NCI-H82 (cell line): ENCODE results near the gene GEMIN4.

Experiments used
- DNase-seq: peaks from one replicate; lab custom pipeline; 2025; lab: John Stamatoyannopoulos, UW

The GEMIN4 gene

DNA sequence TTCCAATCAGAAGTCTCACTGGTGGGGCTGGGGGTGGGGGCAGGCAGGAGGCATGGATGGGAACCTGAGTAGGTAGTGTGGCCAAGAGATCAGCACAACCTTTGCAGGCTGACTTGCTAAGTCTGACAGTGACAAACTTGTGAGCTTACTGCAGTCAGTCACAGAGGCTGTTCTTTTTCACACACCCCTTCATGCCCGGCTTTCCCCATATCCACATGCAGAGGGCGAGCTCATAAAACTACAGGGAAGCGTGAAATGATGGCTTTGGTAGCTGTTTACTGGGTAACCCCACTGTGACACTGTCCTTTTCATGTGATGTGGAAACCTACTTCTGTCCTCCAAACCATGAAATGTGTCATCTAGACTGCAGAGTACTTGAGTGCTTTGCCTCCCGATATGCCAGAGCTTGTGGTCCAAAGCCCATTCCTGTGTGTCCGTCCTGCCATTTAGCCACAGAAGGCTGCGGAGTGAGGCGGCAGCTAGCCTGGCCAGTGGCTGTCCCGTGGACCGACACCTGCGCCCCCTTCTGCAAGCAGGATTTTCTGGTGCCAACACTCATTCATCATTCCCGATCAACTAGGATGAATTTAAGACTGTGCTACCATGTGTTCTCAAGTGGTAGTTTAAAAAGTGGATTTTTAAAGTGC, 9.8 kb downstream of the GEMIN4 start:
- DNase-seq: no peak

DNA sequence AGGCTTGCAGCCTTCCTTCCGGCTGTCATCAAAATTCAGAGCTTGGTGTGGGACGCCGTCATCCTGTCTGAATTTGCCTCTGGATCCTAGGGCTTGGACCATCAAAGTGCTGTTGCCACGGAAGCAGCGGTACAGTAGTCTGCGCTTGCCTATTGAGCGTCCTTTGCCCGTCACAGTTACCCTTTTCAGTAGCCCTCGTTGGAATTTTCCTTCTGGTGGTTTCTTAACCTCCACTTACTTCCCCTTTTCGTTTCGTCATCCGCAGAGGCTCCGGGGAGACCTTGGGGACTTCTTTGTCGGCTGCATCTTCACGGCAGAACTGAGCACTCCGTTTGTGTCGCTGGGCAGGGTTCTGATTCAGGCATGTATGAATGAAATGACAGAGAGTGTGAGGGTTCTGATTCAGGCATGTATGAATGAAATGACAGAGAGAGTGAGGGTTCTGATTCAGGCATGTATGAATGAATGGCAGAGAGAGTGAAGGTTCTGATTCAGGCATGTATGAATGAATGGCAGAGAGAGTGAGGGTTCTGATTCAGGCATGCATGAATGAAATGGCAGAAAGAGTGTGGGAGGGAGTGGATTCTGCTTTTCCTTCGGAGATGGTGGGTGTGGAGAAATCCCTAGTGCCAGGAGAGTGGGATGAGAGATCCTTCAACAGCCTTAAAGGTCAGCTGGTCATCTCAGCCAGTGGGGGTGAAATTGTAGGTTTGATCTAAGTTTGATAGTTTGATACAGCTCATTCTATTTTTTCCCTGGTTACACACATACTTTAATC, 11.6 kb downstream of the GEMIN4 start:
- DNase-seq: no peak

- DNase-seq: no peak
Observed at GRCh38 chr17:737561-738113, 14.4 kb downstream of the GEMIN4 start.

- no peak for DNase-seq
Observed at GRCh38 chr17:733743-734142, 18.3 kb downstream of the GEMIN4 start.

DNA sequence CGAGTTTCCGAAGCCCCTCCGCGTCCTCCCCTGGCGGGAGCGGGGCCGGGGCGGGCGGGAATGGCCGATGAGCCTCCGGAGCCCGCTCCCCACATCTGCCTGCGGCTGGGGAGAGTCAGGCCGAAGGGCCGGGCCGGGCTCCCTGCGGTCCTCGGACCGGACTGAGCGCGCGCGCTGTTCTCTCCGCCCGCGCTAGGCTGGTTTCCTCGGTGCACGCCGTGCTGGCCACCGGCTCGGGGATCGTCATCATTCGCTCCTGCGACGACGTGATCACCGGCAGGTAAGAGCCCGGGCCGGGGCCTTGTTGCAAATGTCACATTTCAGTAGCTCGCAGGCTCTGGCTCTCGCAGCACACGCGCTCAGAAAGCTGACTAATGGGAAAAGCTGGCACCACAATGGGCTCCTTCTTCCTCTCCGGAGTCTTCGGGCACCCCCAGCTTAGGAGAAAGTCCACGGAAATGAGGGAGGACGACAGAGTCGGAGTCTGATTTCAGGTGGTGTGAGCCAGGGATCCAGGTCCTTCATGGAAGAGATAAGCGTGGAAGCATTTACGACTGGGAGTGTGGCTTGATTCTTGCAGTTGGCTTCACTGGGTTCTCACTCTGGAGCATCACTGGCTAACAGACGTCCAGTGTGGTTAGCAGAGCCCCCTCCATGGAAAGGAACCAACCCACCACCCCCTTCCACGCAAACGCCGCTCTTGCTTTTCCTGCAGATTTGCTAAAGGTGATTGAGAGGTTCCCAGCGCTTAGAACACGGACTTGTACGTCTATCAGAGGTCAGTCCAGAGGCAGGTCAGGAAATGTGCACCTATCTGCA, 19.0 kb downstream of the GEMIN4 start:
- DNase-seq: peak; percentile 53

GRCh38 chr17:732067-732901, 19.8 kb downstream of the GEMIN4 start, which contains the start of gene TLCD3A:
TLCD3A (plus strand) TSS chr17:732596; CDS start chr17:732648, 52 bp downstream.
- peak; percentile 76 for DNase-seq

- DNase-seq: peak; percentile 69
Observed at GRCh38 chr17:731644-732066, 20.4 kb downstream of the GEMIN4 start.

- no peak for DNase-seq
Observed at GRCh38 chr17:728911-729310, 23.2 kb downstream of the GEMIN4 start.

- peak; percentile 43 for DNase-seq
Observed at GRCh38 chr17:726271-726919, 25.7 kb downstream of the GEMIN4 start.

DNA sequence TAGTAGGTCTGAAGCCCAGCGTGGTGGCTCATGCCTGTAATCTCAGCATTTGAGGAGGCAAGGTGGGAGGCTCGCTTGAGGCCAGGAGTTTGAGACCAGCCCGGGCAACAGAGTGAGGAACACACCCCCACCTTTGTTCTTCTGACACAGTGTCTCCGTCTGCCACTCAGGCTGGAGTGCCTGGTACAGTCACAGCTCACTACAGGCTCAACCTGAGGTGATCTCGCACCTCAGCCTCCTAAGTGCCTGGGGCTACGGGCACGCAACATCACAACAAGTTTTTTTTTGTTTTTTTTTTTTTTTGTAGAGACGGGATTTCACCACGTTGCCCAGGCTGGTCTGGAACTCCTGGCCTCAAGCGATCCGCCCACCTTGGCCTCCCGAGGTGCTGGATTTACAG, 26.3 kb downstream of the GEMIN4 start:
- DNase-seq: no peak

DNA sequence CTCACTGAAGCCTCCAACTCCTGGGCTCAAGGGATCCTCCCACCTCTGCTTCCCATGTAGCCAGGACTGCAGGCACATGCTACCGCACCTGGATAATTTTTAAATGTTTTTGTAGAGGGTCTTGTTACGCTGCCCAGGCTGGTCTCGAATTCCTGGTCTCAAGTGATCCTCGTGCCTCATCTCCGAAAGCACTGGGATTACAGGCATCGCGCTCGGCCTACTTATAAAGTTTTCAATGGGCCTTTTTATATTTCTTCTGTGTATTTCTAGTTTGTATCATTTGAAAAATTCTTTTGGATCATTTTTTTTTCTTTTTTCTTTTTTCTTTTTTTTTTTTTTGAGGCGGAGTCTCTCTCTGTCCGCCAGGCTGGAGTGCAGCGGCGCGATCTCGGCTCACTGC, 27.0 kb downstream of the GEMIN4 start:
- DNase-seq: no peak

- no peak for DNase-seq
Observed at GRCh38 chr17:721540-721937, 30.5 kb downstream of the GEMIN4 start.

DNA sequence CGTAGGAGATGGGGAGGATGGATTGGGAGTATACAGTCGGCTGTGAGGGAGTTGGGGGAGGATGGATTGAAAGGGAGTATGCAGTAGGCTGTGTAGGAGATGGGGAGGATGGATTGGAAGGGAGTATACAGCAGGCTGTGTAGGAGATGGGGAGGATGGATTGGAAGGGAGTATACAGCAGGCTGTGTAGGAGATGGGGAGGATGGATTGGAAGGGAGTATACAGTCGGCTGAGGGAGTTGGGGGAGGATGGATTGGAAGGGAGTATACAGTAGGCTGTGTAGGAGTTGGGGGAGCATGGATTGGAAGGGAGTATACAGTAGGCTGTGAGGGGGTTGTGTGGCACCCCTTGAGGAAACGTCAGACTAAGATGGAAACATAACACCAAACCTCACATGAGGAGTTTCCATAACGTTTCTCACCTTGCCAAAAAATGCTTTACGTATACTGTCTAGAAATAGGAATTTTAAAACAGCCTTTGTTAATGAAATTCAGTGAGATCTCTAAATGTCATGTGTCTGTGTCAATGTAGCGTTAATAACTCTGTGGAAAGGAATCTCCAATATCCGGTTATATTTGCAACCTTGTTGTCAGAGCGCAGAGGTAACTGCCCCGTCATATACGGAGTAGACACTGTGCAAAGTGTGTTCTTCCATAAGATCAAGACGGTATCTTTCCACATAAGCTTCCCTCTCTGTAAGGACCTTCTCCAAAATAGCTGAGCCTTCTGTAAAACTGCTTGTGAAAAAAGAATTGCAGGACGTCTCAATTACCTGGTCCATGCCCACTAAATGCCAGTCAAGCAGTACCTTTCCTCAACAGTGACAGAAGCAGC, 31.1 kb downstream of the GEMIN4 start:
- no peak for DNase-seq

- DNase-seq: no peak
Observed at GRCh38 chr17:718075-718474, 34.0 kb downstream of the GEMIN4 start.

- DNase-seq: no peak
Observed at GRCh38 chr17:708132-708531, 43.9 kb downstream of the GEMIN4 start.

DNA sequence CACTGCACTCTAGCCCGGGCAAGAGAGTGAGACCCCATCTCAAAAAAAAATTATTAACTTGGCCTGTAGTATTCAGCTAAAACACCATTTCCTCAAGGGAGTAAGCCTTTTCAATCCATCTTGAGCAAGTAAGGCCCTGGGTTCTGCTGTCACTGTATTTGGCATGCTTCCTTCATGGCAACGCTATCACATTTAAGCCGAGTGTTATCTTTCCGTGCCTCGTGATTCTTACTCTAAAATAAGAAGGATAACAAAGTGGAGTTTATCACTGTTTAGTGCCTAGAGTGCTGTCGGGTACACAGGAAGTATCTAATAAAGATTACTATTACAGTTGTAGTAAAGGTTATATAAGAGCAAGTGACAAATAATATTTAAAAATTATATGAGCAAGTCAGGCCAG, 46.2 kb downstream of the GEMIN4 start:
- DNase-seq: no peak

GRCh38 chr17:705011-705410, 47.1 kb downstream of the GEMIN4 start:
- no peak for DNase-seq

DNA sequence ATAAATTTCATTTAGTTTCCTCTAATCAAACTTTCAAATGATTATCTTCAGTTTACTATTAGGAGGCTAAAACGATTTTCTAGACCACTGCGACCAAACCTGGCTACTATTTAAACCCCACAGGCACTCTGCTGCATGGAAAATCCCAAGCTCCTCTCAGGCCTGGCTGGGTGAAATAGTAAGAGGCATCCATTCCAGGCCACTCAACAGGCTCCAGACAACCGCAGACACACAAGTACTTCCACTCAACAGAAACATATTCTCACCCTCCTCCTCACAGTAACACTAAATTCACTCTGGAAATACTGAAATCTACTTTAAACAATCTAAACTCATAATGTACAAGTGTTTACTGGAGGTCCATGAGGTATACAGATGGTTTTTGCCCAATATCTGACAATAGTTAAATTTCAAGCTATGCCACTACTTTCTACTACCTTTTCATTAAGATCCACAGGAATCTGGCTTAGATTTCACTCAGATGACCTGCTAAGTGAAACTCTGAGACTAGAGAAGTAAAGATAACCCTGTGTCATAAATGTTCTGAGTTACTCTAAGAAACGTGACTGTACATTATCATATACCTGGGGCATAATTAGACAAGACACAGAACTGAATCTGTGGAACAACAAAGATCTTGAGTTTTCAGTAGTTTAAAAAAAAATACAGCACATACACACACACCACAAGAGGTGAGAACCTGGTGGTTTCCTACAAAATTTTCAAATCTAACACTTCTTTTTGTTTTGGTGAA, 47.8 kb downstream of the GEMIN4 start:
- no peak for DNase-seq
